A549 treated with ZK216348 at 1 μM for 4 hours (cell line): ENCODE measurements around the gene HHIPL2. TPM values are rescaled to one million over a fixed set of nuclear protein-coding genes. Genes with fewer than 3 reads are reported as not detected.

ENCODE experiments used
- total RNA-seq: library from RNA; stranded (reverse); fragments of 200-300 nt; extraction: Qiagen RNA extraction; gene quantifications from 5 replicates; pipeline ENCODE4 v1.2.3, GENCODE V29; 2022; ENCODE audit warnings: low read depth

Gene HHIPL2
- 7.8 to 12.3 TPM (median 11.6 TPM) in 5 replicates for total RNA-seq

DNA sequence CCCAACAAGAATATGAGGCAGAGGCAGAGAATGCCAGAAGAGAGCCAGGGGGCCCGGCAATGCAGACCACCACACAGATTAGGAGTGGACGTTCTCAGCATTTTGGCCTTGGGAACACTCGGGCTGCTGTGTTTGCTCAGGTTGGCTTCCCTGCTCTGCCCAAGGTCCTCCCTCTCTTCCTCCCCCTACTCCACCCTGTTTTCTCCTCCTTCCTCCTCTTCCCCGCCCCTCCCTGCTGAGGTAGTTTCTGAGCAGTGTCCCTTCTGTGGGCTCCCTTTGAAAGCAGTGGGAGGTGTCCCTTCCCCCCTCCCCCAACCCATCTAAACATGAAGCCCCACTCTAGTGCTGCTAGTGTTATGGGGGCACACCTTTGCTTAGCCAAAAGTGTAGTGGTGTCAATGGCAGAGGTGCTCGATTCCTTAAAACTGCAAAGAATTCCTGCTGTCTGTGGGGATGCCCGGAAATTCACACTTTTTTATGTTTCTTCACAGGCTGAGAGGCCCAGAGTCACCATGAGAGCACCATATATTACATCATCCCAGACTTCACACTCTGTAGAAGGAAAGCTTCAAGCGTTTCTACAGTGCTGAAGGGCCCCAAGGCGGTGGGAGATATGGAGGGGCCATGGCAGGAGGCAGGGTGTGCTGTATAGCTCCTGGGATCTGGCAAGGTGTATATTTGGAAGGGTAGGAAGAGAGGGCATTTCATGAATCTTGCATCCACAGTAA, at the start of gene HHIPL2:
TSS of gene HHIPL2 (minus strand) at position 161 of the 728 bp plus-strand sequence. CDS start at position 101, 60 bp downstream.

GRCh38 chr1:222589462-222590302, 41.8 kb upstream of the HHIPL2 start, which contains the start of gene TAF1A:
TSS of gene TAF1A (minus strand) at chr1:222589933.

Other genes starting within 250 kb of the HHIPL2 start
- gene TAF1A, start 41.8 kb upstream of the HHIPL2 start, total RNA-seq, result 6.7 to 11.6 TPM (median 9.6 TPM) in 5 replicates
- 16.4 to 21.5 TPM (median 20.7 TPM) in 5 replicates for gene MIA3, start 70.0 kb upstream of the HHIPL2 start, total RNA-seq
- 43.6 to 90.9 TPM (median 67.7 TPM) in 5 replicates for gene AIDA, start 164.4 kb upstream of the HHIPL2 start, total RNA-seq
- 14.3 to 32.7 TPM (median 20.0 TPM) in 5 replicates for gene BROX, start 164.5 kb upstream of the HHIPL2 start, total RNA-seq
- not detected in 5 replicates for gene FAM177B, start 189.1 kb upstream of the HHIPL2 start, total RNA-seq